HepG2 (cell line): ENCODE results near the gene SCN9A.

Experiments
- ZNF326 ChIP-seq: sonication (generic); formaldehyde crosslinking; IDR thresholded peaks from 2 replicates; pipeline ENCODE4 v1.4.0; 2020; ENCODE audit warnings: missing genetic modification reagents, borderline replicate concordance
- TF ChIP-seq, protein P1 (sequence below): sonication (generic); formaldehyde crosslinking; IDR thresholded peaks from 2 replicates; pipeline ENCODE4 v1.5.0; 2020; ENCODE audit warnings: mild to moderate bottlenecking, missing genetic modification reagents, moderate library complexity
- TF ChIP-seq, protein P2 (sequence below): sonication (generic); formaldehyde crosslinking; IDR thresholded peaks from 2 replicates; pipeline ENCODE4 v1.4.0; 2020; ENCODE audit warnings: missing genetic modification reagents
- TF ChIP-seq, protein P3 (sequence below), 2 experiments: IDR thresholded peaks; 2 replicates each; pipeline ENCODE4 v1.6.1; 2011 to 2012; ENCODE audit warnings: low read length in 2 of 2, borderline replicate concordance in 1 of 2, low read depth in 1 of 2, mild to moderate bottlenecking in 1 of 2, moderate library complexity in 1 of 2

DNA sequence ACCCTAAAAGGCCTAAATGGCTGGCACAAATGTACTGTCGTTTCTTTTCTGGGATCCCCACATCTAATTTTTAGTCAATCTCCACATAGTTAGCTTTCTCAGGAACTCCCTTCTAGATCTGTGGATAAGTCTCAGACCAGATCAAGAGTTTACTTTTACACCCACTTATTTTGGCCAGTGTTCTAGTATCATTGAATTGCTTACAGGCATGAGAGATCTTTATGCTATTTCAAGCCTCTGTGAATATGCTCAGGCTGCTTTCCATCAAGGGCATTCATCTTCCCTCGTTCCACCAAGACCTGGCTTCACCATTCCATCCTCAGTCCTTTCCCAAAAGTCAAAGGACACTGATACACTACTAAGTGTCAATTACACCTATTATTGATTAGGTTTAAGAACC lies 220.2 kb downstream of the SCN9A start:
- no peak for TF ChIP-seq ZNF326
- TF ChIP-seq, protein P1, sequence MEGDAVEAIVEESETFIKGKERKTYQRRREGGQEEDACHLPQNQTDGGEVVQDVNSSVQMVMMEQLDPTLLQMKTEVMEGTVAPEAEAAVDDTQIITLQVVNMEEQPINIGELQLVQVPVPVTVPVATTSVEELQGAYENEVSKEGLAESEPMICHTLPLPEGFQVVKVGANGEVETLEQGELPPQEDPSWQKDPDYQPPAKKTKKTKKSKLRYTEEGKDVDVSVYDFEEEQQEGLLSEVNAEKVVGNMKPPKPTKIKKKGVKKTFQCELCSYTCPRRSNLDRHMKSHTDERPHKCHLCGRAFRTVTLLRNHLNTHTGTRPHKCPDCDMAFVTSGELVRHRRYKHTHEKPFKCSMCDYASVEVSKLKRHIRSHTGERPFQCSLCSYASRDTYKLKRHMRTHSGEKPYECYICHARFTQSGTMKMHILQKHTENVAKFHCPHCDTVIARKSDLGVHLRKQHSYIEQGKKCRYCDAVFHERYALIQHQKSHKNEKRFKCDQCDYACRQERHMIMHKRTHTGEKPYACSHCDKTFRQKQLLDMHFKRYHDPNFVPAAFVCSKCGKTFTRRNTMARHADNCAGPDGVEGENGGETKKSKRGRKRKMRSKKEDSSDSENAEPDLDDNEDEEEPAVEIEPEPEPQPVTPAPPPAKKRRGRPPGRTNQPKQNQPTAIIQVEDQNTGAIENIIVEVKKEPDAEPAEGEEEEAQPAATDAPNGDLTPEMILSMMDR (CRISPR knock-in tag): no peak
- TF ChIP-seq, protein P2, sequence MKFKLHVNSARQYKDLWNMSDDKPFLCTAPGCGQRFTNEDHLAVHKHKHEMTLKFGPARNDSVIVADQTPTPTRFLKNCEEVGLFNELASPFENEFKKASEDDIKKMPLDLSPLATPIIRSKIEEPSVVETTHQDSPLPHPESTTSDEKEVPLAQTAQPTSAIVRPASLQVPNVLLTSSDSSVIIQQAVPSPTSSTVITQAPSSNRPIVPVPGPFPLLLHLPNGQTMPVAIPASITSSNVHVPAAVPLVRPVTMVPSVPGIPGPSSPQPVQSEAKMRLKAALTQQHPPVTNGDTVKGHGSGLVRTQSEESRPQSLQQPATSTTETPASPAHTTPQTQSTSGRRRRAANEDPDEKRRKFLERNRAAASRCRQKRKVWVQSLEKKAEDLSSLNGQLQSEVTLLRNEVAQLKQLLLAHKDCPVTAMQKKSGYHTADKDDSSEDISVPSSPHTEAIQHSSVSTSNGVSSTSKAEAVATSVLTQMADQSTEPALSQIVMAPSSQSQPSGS (CRISPR knock-in tag): no peak
- TF ChIP-seq, protein P3, sequence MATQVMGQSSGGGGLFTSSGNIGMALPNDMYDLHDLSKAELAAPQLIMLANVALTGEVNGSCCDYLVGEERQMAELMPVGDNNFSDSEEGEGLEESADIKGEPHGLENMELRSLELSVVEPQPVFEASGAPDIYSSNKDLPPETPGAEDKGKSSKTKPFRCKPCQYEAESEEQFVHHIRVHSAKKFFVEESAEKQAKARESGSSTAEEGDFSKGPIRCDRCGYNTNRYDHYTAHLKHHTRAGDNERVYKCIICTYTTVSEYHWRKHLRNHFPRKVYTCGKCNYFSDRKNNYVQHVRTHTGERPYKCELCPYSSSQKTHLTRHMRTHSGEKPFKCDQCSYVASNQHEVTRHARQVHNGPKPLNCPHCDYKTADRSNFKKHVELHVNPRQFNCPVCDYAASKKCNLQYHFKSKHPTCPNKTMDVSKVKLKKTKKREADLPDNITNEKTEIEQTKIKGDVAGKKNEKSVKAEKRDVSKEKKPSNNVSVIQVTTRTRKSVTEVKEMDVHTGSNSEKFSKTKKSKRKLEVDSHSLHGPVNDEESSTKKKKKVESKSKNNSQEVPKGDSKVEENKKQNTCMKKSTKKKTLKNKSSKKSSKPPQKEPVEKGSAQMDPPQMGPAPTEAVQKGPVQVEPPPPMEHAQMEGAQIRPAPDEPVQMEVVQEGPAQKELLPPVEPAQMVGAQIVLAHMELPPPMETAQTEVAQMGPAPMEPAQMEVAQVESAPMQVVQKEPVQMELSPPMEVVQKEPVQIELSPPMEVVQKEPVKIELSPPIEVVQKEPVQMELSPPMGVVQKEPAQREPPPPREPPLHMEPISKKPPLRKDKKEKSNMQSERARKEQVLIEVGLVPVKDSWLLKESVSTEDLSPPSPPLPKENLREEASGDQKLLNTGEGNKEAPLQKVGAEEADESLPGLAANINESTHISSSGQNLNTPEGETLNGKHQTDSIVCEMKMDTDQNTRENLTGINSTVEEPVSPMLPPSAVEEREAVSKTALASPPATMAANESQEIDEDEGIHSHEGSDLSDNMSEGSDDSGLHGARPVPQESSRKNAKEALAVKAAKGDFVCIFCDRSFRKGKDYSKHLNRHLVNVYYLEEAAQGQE (IDR thresholded peaks at IDR 0.05; ENCODE audit: borderline replicate concordance in 1 of 2, low read depth in 1 of 2, low read length in 2 of 2): no peak
